Measurements from ENCODE around the gene NOP53.
A peak's percentile ranks its signal among the peaks of the same experiment; 100 is the strongest.
"Not testable (repeated sequence)": the region's sequence is repeated elsewhere in the genome, so short reads cannot be mapped to it uniquely, and the experiment has no call there.

The NOP53 gene

GRCh38 chr19:47745010-47745901, at the start of gene NOP53:
Gene NOP53, plus strand, starts transcription at chr19:47745546. Its CDS starts 14 bp downstream, at chr19:47745560.
- DNase-seq, result peak; percentile 97

DNA sequence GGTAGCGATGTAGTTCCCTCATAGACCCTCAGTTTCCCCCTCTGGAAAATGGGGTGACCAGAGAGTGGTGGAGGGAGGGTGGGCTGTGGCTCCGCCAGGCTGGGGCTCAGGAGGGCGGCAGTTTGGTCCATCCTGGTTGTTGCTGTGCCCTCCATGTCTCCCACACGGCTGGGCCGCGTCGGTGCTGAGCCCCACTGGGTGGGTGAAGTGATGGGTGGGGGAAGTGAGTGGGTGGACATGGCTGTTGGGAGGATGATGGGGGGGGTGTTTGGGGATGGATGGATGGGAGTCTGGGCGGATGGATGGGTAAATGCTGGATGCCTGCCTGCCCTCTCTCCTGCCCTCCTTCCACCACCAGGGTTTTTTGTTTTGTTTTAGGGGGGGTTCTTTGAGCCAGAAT, 48.7 kb upstream of the NOP53 start:
- DNase-seq, result no peak

- DNase-seq, result peak; percentile 69
Observed at GRCh38 chr19:47697863-47698609, 47.3 kb upstream of the NOP53 start.

DNA sequence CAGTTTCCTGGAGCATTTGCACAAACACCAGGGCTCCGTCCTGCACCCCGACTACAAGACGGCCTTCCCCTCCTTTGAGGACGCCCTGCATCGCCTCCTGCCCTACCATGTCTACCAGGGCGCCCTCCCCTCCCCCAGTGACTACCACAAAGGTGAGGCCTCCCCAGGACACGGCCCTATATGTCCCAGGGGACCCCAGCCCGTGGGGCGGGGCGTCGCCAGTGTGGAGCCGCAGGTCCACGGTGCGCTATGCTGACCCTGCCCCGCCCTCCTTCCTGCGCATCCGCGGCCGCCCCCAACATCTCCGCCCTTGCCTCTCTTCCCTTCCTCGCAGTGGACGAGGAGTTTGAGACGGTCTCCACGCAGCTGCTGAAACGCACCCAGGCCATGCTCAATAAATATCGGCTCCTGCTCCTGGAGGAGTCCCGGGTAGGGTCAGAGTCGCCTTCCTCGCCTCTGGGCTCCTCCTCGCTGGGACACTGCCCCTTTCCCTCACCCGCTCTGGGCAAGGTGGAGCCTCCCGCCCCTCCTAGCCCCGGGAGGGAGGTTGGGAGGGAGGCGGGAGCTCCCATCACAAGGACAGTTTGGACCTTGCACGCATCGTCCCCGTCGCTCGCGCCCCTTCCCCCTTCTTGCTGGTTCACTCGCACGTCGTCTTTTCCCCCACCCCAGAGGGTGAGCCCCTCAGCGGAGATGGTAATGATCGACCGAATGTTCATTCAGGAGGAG, 46.6 kb upstream of the NOP53 start:
- DNase-seq, result no peak

GRCh38 chr19:47699360-47699917, 45.9 kb upstream of the NOP53 start:
- peak; percentile 40 for DNase-seq

- DNase-seq, result no peak
Observed at GRCh38 chr19:47700934-47701716, 44.2 kb upstream of the NOP53 start.

GRCh38 chr19:47701717-47702552, 43.4 kb upstream of the NOP53 start:
- no peak for DNase-seq

- no peak for DNase-seq
Observed at GRCh38 chr19:47702671-47703070, 42.7 kb upstream of the NOP53 start.

DNA sequence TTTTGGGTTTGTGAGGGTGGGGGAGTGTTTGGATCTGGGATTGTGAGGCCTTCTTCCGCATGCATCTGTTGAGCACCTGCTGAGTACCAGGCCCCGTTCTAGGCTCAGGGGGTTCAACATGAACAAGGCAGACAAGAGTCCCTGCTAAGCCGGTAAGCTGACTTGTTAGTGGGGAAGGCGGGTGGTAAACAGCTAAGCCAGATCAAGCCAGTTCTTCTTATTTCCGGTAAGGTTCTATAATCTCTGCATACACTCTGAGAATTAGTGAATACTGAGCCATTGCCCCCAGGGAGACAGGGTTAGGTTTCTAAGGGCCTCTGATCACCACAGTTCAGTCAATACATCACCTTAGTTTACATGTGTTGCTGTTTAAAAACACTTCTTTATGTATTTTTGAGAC, 42.0 kb upstream of the NOP53 start:
- DNase-seq, result no peak

DNA sequence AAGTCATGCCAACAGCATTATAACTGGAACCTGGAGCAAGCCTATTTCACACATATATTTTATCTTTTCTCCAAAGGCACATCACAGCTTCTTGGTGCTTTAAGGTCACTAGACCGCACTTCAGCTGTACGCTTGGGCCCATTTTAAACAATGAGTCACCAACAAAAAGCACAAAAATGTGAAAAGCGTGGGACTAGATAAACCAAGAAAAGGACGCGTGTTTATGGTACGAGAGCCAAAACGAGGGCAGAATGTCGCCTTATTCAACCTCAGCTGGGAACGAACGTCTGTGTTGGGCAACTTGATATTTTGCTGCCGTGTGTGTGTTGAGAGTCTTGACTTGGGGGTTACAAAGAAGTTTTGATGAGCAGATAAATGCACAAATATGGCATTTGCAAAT, 41.3 kb upstream of the NOP53 start:
- DNase-seq, result no peak

DNA sequence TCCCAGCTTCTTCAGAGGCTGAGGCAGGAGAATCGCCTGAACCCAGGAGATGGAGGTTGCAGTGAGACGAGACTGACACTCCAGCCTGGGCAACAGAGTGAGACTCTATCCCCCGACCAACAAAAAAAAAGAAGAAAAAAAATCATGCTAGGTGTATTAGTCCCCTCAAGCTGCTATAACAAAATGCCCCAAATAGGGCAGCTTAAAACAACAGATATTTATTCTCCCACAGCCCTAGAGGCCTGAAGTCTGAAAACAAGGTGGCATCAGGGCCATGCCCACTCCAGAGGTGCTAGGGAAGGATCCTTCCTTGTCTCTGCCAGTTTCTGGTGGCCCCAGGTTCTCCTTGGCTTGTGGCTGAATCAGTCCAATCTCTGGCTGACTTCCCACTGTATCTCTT, 40.7 kb upstream of the NOP53 start:
- DNase-seq, result no peak

DNA sequence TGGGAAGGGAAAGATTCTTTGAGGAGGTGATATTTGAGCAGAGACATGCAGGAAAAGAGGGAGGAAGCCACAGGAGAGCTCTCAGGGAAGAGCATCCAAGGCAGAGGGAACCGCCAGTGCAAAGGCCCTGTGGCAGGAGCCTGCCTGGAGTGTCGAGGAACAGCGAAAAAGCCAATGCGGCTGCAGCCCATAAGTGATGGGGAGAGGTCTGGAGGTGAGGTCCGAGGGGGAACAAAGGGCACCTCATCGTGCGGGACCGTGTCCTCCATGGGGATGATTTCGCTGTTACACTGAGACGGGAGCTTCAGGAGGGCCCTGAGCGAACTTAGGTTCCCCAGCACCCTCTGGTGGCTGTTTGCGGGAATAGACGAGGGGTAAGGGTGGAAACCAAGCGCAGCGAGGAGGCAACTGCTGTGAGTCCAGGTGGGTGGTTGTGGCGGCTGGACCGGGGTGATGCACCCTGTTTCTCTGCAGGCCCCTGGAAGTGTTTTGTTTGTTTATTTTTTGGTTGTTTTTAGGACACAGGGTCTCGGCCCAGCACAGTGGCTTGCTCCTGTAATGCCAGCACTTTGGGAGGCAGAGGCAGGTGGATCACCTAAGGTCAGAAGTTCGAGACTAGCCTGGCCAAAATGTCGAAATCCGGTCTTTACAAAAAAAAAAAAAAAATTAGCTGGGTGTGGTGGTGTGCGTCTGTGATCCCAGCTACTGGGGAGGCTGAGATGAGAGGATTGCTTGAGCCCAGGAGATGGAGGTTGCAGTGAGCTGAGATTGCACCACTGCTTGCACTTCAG, 38.0 kb upstream of the NOP53 start:
- peak; percentile 73 for DNase-seq

DNA sequence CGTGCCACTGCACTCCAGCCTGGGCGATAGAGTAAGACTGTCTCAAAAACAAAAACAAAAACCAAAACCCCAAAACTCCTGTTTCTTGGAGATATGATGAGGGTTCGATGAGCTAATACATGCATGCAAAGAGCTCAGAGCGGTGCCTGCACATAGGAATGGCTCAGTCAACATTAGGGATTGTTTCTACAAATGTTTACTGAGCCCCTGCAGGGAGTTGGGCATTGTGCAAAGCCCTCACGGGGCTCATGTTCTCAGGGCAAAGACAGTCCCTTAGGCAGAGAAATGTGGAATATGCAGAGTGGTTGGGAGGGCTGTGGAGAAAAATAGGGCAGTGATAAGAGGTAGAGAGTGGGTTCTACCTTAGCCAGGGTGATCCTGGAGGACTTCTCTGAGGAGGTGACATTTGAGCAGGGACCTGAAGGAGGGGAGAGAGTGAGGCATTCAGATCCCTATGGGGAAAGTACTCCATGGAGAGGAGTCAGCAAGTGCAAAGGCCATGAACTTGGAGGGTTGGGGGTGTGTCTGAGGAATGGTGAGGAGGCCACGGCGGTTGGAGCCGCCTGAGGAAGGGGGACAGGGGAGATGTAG, 33.6 kb upstream of the NOP53 start:
- DNase-seq, result no peak

GRCh38 chr19:47713046-47714021, 32.0 kb upstream of the NOP53 start, which contains the start of gene EHD2:
Gene EHD2, plus strand, starts transcription at chr19:47713422. Its CDS starts 3,191 bp downstream, at chr19:47716613.
- peak; percentile 13 for DNase-seq

- DNase-seq, result no peak
Observed at GRCh38 chr19:47714339-47714738, 31.0 kb upstream of the NOP53 start.

DNA sequence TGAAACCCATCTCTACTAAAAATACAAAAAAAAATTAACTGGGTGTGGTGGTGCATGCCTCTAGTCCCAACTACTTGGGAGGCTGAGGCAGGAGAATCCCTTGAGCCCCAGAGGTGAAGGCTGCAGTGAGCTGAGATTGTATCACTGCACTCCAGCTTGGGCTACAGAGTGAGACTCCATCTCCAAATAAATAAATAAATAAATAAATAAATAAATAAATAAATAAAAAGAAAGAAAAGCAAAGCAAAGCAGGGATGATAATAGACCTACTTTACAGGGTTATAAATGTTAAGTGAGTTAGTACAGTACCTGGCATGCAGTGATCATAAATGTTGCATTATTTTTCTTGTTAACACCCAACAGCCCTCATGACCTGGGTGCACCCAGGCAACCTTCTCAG, 30.5 kb upstream of the NOP53 start:
- not testable (repeated sequence) for DNase-seq

- no peak for DNase-seq
Observed at GRCh38 chr19:47716270-47716937, 28.9 kb upstream of the NOP53 start.

All from inflammatory macrophage treated with lipopolysaccharide for 4 hours (primary cell).